ENCODE results near the gene CD302.

CD302 gene

DNA sequence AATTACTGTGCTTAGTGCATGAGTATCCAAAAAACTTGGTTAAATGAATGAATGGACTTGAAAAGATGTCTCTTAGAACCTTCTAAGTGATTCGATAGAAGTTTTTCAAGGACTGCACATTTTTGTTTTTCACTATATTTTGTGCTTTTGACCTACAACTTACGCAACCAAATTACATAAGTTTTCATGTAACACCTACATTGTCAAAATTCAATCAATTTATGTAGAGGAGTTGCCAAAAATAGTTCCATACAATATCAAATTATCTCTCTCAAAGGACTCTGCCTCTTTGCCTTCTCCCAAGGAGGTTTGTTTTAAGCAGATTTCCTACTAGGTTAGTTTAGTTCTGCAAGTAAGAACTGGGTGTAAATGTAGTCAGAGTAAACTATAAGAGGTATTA is 75.4 kb downstream of the CD302 start:
- ChIA-PET POLR2A (no interaction called here), CTCF (interaction anchor here (1.1 to 3.6 kb wide), 2 partner anchors 10 to 25 kb away, joined by 3 to 17 read pairs; partner anchors contain the start of gene MARCHF7)
- TF ChIP-seq, protein P1, sequence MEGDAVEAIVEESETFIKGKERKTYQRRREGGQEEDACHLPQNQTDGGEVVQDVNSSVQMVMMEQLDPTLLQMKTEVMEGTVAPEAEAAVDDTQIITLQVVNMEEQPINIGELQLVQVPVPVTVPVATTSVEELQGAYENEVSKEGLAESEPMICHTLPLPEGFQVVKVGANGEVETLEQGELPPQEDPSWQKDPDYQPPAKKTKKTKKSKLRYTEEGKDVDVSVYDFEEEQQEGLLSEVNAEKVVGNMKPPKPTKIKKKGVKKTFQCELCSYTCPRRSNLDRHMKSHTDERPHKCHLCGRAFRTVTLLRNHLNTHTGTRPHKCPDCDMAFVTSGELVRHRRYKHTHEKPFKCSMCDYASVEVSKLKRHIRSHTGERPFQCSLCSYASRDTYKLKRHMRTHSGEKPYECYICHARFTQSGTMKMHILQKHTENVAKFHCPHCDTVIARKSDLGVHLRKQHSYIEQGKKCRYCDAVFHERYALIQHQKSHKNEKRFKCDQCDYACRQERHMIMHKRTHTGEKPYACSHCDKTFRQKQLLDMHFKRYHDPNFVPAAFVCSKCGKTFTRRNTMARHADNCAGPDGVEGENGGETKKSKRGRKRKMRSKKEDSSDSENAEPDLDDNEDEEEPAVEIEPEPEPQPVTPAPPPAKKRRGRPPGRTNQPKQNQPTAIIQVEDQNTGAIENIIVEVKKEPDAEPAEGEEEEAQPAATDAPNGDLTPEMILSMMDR (IDR thresholded peaks at IDR 0.05; ENCODE audit: control extremely low read depth, extremely low read depth, low read depth, missing control alignments), result no peak
- no peak for DNase-seq (ENCODE audit: extremely low spot score)

DNA sequence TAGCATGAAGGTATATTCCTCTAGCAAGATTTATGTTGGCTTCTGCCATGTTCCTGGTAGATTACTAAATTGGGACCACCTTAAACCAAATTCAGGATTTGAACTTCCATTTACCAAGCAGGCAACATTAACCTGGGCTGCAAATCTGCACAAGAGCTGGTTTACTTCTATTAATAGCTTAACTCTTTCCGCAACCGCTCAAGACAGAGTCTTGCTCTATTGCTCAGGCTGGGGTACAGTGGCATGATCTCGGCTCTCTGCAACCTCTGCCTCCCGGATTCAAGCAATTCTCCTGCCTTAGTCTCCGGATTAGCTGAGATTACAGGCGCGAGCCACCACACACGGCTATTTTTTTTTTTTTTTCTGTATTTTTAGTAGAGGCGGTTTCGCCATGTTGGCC is 77.3 kb downstream of the CD302 start:
- no peak for DNase-seq (ENCODE audit: extremely low spot score)
- TF ChIP-seq, protein P1 (IDR thresholded peaks at IDR 0.05; ENCODE audit: control extremely low read depth, extremely low read depth, low read depth, missing control alignments), result no peak
- ChIA-PET POLR2A (no interaction called here), CTCF (no interaction called here)
